Prostate gland (tissue), 2 donors: ENCODE measurements around the gene RAB5B.

ENCODE experiments used
- CTCF ChIP-seq, 4 experiments: fragments of 200-600 bp in 2 of 4; fragments of 450-650 bp in 2 of 4; sonication (generic) in 2 of 4; IDR thresholded peaks; 1 replicate in 3 of 4; 2 replicates in 1 of 4; pipeline ENCODE4 v1.5.1; 2016 to 2019; ENCODE audit warnings: antibody characterized with exemption in 4 of 4, mild to moderate bottlenecking in 2 of 4, moderate library complexity in 2 of 4
- POLR2AphosphoS5 ChIP-seq: sonication (generic); formaldehyde crosslinking; IDR thresholded peaks from one replicate; pipeline ENCODE4 v1.6.1; 2017; ENCODE audit warnings: antibody characterized with exemption

GRCh38 chr12:55925870-55926737 lies 47.8 kb upstream of the RAB5B start:
- TF ChIP-seq CTCF (IDR thresholded peaks at IDR 0.05) = no peak
- no peak for TF ChIP-seq POLR2AphosphoS5
